ENCODE data around the gene ZNF618. TPM values are rescaled to one million over a fixed set of nuclear protein-coding genes. Genes with fewer than 3 reads are reported as not detected.

ZNF618 gene
- total RNA-seq, 1 experiment from 2014 or later, result 29.4 TPM

DNA sequence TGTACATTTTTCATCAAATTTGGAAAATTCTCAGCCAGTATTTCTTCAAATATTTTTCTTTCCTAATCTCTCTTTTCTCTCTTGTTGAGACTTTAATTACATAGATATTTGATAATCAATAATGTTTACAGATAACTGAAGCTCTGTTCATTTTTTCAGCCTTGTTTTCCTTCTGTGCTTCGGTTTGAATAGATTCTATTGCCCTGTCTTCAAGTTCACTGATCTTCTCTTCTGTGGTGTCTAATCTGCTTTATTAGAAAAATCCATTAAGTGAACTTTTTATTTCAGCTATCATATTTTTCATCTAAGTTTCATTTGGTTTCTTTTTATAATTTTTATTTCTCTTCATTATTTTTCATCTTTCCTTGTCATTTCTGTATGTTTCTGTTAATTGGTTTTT is 147.9 kb downstream of the ZNF618 start:
- CTCF ChIA-PET, result no interaction called here
- Histone ChIP-seq H3K36me3 (ENCODE audit: insufficient read depth, low read length, poor library complexity, severe bottlenecking) (peaks cover 28% of the 10 kb centered on the region), H3K27me3 (replicated peaks; ENCODE audit: insufficient read depth, low read depth, low read length, poor library complexity) (no peaks in the 10 kb centered on the region), H3K4me1 (ENCODE audit: insufficient read depth, low read length, poor library complexity, severe bottlenecking) (no peaks in the 10 kb centered on the region), H3K9me3 (ENCODE audit: low read depth, low read length, poor library complexity, severe bottlenecking) (peaks cover 14% of the 10 kb centered on the region), H3K4me3 (ENCODE audit: low read depth, low read length, poor library complexity, severe bottlenecking) (no peak overlapping the region), H3K27ac (ENCODE audit: low read depth, low read length, poor library complexity, severe bottlenecking) (no peak overlapping the region)
- intact Hi-C loops (cut with micrococcal nuclease; ENCODE audit: unreplicated experiment), result no loop called here
- TF ChIP-seq, protein P1, sequence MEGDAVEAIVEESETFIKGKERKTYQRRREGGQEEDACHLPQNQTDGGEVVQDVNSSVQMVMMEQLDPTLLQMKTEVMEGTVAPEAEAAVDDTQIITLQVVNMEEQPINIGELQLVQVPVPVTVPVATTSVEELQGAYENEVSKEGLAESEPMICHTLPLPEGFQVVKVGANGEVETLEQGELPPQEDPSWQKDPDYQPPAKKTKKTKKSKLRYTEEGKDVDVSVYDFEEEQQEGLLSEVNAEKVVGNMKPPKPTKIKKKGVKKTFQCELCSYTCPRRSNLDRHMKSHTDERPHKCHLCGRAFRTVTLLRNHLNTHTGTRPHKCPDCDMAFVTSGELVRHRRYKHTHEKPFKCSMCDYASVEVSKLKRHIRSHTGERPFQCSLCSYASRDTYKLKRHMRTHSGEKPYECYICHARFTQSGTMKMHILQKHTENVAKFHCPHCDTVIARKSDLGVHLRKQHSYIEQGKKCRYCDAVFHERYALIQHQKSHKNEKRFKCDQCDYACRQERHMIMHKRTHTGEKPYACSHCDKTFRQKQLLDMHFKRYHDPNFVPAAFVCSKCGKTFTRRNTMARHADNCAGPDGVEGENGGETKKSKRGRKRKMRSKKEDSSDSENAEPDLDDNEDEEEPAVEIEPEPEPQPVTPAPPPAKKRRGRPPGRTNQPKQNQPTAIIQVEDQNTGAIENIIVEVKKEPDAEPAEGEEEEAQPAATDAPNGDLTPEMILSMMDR (conservative IDR thresholded peaks at IDR 0.05; ENCODE audit: low read depth, low read length), result no peak
- TF ChIP-seq EZH2 (IDR thresholded peaks at IDR 0.05; ENCODE audit: borderline replicate concordance, low read depth, low read length, poor library complexity, severe bottlenecking), result no peak
- POLR2A ChIA-PET (ENCODE audit: low non-redundant PET), result no interaction called here
- no peak for DNase-seq (ENCODE audit: low spot score)
- BruUV-seq (replicated peaks), result no TSS peak

DNA sequence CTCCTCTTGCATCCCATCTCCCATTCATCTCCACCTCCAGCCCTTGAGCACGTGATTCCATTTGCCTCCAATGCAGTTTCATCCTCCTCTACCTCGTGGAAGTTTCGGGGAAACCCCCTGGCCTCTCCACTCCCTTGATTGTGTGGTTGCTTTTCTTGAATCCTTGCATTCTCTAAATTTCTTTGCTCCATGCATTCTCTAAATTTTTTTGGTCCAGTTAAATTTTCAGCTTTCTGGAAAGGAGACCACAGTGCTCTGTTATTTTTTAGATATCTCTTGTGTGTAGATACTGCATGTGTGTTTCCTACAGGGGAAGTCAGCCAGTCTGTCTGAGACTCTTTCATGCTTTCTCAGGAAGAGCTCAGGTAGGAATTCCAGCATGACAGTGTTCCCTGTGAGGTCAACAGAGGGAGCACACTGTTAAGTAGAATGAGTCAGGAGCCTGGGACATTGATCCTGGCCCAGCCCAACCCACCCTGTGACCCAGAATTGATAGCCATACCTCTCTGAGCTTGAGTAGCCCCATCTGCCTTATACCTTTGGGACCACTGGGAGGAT is 149.2 kb downstream of the ZNF618 start:
- no peak for DNase-seq (ENCODE audit: low spot score)
- Histone ChIP-seq H3K9me3 (ENCODE audit: low read depth, low read length, poor library complexity, severe bottlenecking) (peaks cover 14% of the 10 kb centered on the region), H3K36me3 (ENCODE audit: insufficient read depth, low read length, poor library complexity, severe bottlenecking) (peaks cover 33% of the 10 kb centered on the region), H3K27me3 (replicated peaks; ENCODE audit: insufficient read depth, low read depth, low read length, poor library complexity) (no peaks in the 10 kb centered on the region), H3K4me1 (ENCODE audit: insufficient read depth, low read length, poor library complexity, severe bottlenecking) (no peaks in the 10 kb centered on the region), H3K27ac (ENCODE audit: low read depth, low read length, poor library complexity, severe bottlenecking) (no peak overlapping the region), H3K4me3 (ENCODE audit: low read depth, low read length, poor library complexity, severe bottlenecking) (no peak overlapping the region)
- CTCF ChIA-PET, result no interaction called here
- TF ChIP-seq, protein P1 (conservative IDR thresholded peaks at IDR 0.05; ENCODE audit: low read depth, low read length), result no peak
- no peak for TF ChIP-seq EZH2 (IDR thresholded peaks at IDR 0.05; ENCODE audit: borderline replicate concordance, low read depth, low read length, poor library complexity, severe bottlenecking)
- no TSS peak for BruUV-seq (replicated peaks)
- POLR2A ChIA-PET (ENCODE audit: low non-redundant PET), result no interaction called here
- intact Hi-C loops (cut with micrococcal nuclease; ENCODE audit: unreplicated experiment), result no loop called here

DNA sequence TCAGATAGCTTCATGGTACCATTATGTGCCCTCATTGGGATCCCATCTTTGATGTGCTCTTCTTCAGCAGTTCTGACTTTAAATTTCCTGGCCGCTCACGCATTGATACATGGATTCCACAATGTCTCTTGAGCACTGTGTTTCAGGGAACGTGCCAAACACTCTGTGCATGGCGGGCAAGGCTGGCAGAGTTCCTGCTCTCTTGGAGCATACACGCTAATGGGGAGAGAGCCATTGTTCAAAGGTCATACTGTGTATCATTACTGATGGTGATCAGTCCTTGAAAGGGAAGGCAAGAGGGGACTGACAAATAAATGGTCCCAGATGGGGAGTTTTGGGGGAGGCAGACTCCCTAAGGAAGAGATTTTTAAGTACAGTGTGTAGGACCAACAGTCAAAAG is 149.7 kb downstream of the ZNF618 start:
- no peak for DNase-seq (ENCODE audit: low spot score)
- Histone ChIP-seq H3K36me3 (ENCODE audit: insufficient read depth, low read length, poor library complexity, severe bottlenecking) (peaks cover 33% of the 10 kb centered on the region), H3K9me3 (ENCODE audit: low read depth, low read length, poor library complexity, severe bottlenecking) (peaks cover 14% of the 10 kb centered on the region), H3K27ac (ENCODE audit: low read depth, low read length, poor library complexity, severe bottlenecking) (no peak overlapping the region), H3K4me1 (ENCODE audit: insufficient read depth, low read length, poor library complexity, severe bottlenecking) (no peaks in the 10 kb centered on the region), H3K4me3 (ENCODE audit: low read depth, low read length, poor library complexity, severe bottlenecking) (no peak overlapping the region), H3K27me3 (replicated peaks; ENCODE audit: insufficient read depth, low read depth, low read length, poor library complexity) (no peaks in the 10 kb centered on the region)
- no TSS peak for BruUV-seq (replicated peaks)
- intact Hi-C loops (cut with micrococcal nuclease; ENCODE audit: unreplicated experiment), result no loop called here
- ChIA-PET CTCF (no interaction called here), POLR2A (ENCODE audit: low non-redundant PET) (no interaction called here)
- no peak for TF ChIP-seq EZH2 (IDR thresholded peaks at IDR 0.05; ENCODE audit: borderline replicate concordance, low read depth, low read length, poor library complexity, severe bottlenecking)
- TF ChIP-seq, protein P1 (conservative IDR thresholded peaks at IDR 0.05; ENCODE audit: low read depth, low read length), result no peak

Data from A673 (cell line).